Measurements from ENCODE around the gene LCE5A. TPM values are rescaled to one million over a fixed set of nuclear protein-coding genes. Genes with fewer than 3 reads are reported as not detected.

Gene LCE5A
- total RNA-seq, 1 donor from 2014 or later, result not detected

DNA sequence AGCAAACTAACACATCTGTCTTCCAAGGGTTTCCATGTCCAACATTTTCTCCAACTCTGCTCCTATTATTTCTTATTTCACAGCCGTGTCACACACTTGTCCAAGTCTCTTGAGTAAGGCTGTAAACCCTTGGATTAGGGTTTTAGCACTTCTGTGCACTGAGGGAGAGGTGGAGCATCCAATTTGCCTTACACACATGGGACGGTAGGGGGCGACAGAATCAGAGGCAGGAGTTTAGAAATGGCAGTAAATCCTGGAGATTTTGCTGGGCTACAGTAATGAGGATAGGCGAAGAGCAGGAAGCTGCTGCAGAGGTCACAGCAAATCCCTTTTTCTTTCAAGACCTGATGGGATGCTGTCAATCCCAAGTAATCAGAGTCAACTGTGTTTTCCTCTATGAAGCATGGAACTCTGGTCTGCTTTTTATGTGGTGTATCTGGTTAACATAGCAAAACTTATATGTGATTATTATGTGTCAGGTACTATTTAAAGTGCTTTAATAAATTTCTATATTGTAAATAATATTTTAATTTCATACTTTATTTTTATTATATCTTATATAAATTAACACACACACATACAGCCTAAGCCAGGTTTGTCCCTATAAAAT, 15.4 kb upstream of the LCE5A start:
- H3K4me1 Mint-ChIP-seq (ENCODE audit: low read depth), result no peaks in the 10 kb centered on the region
- no peaks in the 10 kb centered on the region for H3K36me3 Mint-ChIP-seq (ENCODE audit: insufficient read depth)
- no peak overlapping the region for H3K4me3 Mint-ChIP-seq (ENCODE audit: low read depth)
- TF ChIP-seq, protein P1, sequence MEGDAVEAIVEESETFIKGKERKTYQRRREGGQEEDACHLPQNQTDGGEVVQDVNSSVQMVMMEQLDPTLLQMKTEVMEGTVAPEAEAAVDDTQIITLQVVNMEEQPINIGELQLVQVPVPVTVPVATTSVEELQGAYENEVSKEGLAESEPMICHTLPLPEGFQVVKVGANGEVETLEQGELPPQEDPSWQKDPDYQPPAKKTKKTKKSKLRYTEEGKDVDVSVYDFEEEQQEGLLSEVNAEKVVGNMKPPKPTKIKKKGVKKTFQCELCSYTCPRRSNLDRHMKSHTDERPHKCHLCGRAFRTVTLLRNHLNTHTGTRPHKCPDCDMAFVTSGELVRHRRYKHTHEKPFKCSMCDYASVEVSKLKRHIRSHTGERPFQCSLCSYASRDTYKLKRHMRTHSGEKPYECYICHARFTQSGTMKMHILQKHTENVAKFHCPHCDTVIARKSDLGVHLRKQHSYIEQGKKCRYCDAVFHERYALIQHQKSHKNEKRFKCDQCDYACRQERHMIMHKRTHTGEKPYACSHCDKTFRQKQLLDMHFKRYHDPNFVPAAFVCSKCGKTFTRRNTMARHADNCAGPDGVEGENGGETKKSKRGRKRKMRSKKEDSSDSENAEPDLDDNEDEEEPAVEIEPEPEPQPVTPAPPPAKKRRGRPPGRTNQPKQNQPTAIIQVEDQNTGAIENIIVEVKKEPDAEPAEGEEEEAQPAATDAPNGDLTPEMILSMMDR (IDR thresholded peaks at IDR 0.05; ENCODE audit: unreplicated experiment), result no peak
- peaks cover 39% of the 10 kb centered on the region for H3K9me3 Mint-ChIP-seq (ENCODE audit: low read depth)
- no peak overlapping the region for H3K27ac Mint-ChIP-seq
- DNase-seq (ENCODE audit: low spot score, unreplicated experiment), result no peak
- no peaks in the 10 kb centered on the region for H3K27me3 Mint-ChIP-seq

DNA sequence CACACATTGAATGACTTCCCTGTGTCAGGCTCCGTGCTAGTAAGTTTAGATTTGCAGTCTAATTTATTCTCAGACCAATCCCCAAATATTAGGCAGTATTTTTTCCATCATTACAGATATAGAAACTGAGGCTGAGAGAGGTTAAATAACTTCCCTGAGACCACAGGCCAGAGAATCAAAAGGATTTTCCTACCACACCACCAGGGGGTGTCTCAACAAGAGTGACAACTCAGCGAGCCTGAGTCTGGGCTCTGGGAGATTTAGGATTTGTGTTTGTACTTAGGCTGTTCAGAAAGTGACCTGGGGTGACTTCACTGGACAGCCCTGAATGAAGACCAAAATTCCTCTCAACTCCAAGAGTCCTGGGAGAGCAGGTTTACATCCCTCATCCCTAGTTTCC, 13.3 kb upstream of the LCE5A start:
- DNase-seq (ENCODE audit: low spot score, unreplicated experiment), result no peak
- Mint-ChIP-seq H3K9me3 (ENCODE audit: low read depth) (peaks cover 42% of the 10 kb centered on the region), H3K4me3 (ENCODE audit: low read depth) (no peak overlapping the region), H3K27me3 (no peaks in the 10 kb centered on the region), H3K36me3 (ENCODE audit: insufficient read depth) (no peaks in the 10 kb centered on the region), H3K27ac (no peak overlapping the region), H3K4me1 (ENCODE audit: low read depth) (no peaks in the 10 kb centered on the region)
- TF ChIP-seq, protein P1 (IDR thresholded peaks at IDR 0.05; ENCODE audit: unreplicated experiment), result no peak

DNA sequence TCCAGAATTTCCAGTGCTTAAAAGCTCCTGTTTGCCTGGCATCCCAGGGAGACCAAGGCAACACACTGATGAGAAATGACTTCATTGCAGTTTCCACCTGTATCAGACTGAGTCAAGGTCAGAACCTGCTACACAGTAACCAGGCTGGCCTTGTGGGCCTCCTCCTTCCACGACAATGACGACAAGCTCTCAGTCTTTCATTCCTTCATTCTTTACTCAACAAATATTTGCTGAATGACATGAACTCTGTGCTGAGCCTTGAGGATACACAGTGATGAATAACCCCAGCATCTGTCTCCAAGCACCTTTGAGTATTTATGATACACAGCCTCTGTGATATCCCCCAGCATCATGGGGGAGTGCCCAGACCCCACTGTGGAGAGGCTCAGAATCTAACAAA, 8.9 kb upstream of the LCE5A start:
- no peak for DNase-seq (ENCODE audit: low spot score, unreplicated experiment)
- Mint-ChIP-seq H3K27me3 (no peaks in the 10 kb centered on the region), H3K9me3 (ENCODE audit: low read depth) (peaks cover 53% of the 10 kb centered on the region), H3K4me1 (ENCODE audit: low read depth) (no peaks in the 10 kb centered on the region), H3K4me3 (ENCODE audit: low read depth) (no peak overlapping the region), H3K36me3 (ENCODE audit: insufficient read depth) (no peaks in the 10 kb centered on the region), H3K27ac (no peak overlapping the region)
- TF ChIP-seq, protein P1 (IDR thresholded peaks at IDR 0.05; ENCODE audit: unreplicated experiment), result no peak

DNA sequence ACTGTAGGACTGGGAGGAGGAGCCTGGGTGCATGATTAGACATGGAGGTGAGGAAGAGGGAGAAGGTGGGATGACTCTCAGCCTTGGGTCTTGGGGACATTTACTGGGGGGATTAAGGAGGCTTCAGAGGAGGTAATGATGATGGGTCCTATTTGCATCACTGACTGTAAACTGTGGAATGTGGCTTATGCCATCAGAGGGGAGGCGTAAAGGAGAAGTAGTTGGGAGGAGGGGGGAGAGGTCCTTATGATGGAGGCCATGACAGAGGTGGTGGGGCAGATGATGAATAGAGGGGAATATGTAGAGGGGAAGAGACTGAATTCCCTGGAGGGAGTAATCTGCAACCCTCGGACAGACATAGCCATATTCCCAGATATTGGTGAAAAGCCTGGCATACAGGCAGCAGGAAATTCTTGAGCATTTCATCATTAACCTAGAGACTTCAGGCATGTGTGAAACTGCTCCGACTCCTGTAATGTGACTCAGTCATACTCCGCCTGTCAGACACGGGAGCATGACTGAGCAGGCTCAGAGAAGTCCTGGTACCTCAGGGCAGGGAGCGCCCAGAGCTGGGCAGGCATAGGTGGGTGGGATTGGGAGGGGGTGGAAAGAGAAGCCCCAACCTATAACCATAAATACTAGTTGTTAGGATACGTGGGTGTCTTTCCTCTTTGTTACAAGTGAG, 8.0 kb upstream of the LCE5A start:
- no peaks in the 10 kb centered on the region for H3K4me1 Mint-ChIP-seq (ENCODE audit: low read depth)
- no peak for DNase-seq (ENCODE audit: low spot score, unreplicated experiment)
- no peaks in the 10 kb centered on the region for H3K36me3 Mint-ChIP-seq (ENCODE audit: insufficient read depth)
- peaks cover 57% of the 10 kb centered on the region for H3K9me3 Mint-ChIP-seq (ENCODE audit: low read depth)
- H3K4me3 Mint-ChIP-seq (ENCODE audit: low read depth), result no peak overlapping the region
- H3K27me3 Mint-ChIP-seq, result no peaks in the 10 kb centered on the region
- no peak overlapping the region for H3K27ac Mint-ChIP-seq
- TF ChIP-seq, protein P1 (IDR thresholded peaks at IDR 0.05; ENCODE audit: unreplicated experiment), result no peak

DNA sequence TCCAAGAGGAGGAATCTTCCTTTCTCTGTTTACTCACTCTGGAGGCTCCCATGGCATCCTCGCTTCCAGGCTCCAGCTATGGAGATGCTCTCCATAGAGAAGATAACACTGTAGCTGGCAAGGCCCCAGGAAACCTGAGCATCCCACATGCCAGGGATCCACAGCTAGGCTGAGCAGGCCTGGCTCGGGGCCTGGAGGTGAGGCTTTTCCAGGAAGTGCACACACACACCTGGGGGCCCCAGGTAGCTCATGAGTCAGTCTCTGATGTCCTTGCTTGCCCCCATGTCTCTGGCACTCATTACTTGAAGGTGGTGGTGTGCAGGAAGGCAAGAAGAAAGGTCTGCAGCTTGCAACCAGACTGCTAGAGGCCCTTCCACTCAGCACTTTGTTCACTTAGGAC, 5.5 kb upstream of the LCE5A start:
- Mint-ChIP-seq H3K36me3 (ENCODE audit: insufficient read depth) (peaks cover 1% of the 10 kb centered on the region), H3K4me3 (ENCODE audit: low read depth) (no peak overlapping the region), H3K27me3 (no peaks in the 10 kb centered on the region), H3K9me3 (ENCODE audit: low read depth) (peaks cover 59% of the 10 kb centered on the region), H3K27ac (no peak overlapping the region), H3K4me1 (ENCODE audit: low read depth) (no peaks in the 10 kb centered on the region)
- DNase-seq (ENCODE audit: low spot score, unreplicated experiment), result no peak
- TF ChIP-seq, protein P1 (IDR thresholded peaks at IDR 0.05; ENCODE audit: unreplicated experiment), result no peak

Data from progenitor cell of endocrine pancreas (in vitro differentiated cells).